ENCODE data around the gene ESYT3. TPM values are rescaled to one million over a fixed set of nuclear protein-coding genes. Genes with fewer than 3 reads are reported as not detected.
A peak's percentile ranks its signal among the peaks of the same experiment; 100 is the strongest.
"Not testable (repeated sequence)": the region's sequence is repeated elsewhere in the genome, so short reads cannot be mapped to it uniquely, and the experiment has no call there.

Gene ESYT3
- total RNA-seq, 1 donor from 2014 or later: 1.1 TPM

- FAIRE-seq (no peak), DNase-seq (ENCODE audit: low read depth) (no peak)
- H3K4me3 ChIP-seq (ENCODE audit: low read depth, low read length): no peak overlapping the region
- no peaks in the 10 kb centered on the region for H3K27me3 ChIP-seq (ENCODE audit: control insufficient read depth, insufficient read depth, low read length)
- H3K36me3 ChIP-seq (ENCODE audit: control insufficient read depth, insufficient read depth, low read length): no peaks in the 10 kb centered on the region
- TF ChIP-seq CTCF (IDR thresholded peaks at IDR 0.05; ENCODE audit: insufficient read depth, low read length, severe bottlenecking): no peak
These were observed 39.0 kb downstream of the ESYT3 start for GRCh38 chr3:138473391-138473790.

GRCh38 chr3:138474163-138474562, 39.7 kb downstream of the ESYT3 start:
- Histone ChIP-seq H3K4me3 (ENCODE audit: low read depth, low read length) (no peak overlapping the region), H3K27me3 (ENCODE audit: control insufficient read depth, insufficient read depth, low read length) (no peaks in the 10 kb centered on the region), H3K36me3 (ENCODE audit: control insufficient read depth, insufficient read depth, low read length) (no peaks in the 10 kb centered on the region)
- FAIRE-seq: no peak
- no peak for TF ChIP-seq CTCF (IDR thresholded peaks at IDR 0.05; ENCODE audit: insufficient read depth, low read length, severe bottlenecking)
- no peak for DNase-seq (ENCODE audit: low read depth)

- DNase-seq (ENCODE audit: low read depth) (no peak), FAIRE-seq (no peak)
- H3K36me3 ChIP-seq (ENCODE audit: control insufficient read depth, insufficient read depth, low read length): no peaks in the 10 kb centered on the region
- H3K4me3 ChIP-seq (ENCODE audit: low read depth, low read length): no peak overlapping the region
- no peak for TF ChIP-seq CTCF (IDR thresholded peaks at IDR 0.05; ENCODE audit: insufficient read depth, low read length, severe bottlenecking)
- no peaks in the 10 kb centered on the region for H3K27me3 ChIP-seq (ENCODE audit: control insufficient read depth, insufficient read depth, low read length)
These were observed 42.1 kb downstream of the ESYT3 start for GRCh38 chr3:138476526-138476925.

- FAIRE-seq (no peak), DNase-seq (ENCODE audit: low read depth) (no peak)
- Histone ChIP-seq H3K4me3 (ENCODE audit: low read depth, low read length) (no peak overlapping the region), H3K27me3 (ENCODE audit: control insufficient read depth, insufficient read depth, low read length) (no peaks in the 10 kb centered on the region), H3K36me3 (ENCODE audit: control insufficient read depth, insufficient read depth, low read length) (no peaks in the 10 kb centered on the region)
- no peak for TF ChIP-seq CTCF (IDR thresholded peaks at IDR 0.05; ENCODE audit: insufficient read depth, low read length, severe bottlenecking)
These were observed 42.7 kb downstream of the ESYT3 start for GRCh38 chr3:138477120-138477519.

- no peak for FAIRE-seq
- Histone ChIP-seq H3K36me3 (ENCODE audit: control insufficient read depth, insufficient read depth, low read length) (no peaks in the 10 kb centered on the region), H3K4me3 (ENCODE audit: low read depth, low read length) (no peak overlapping the region), H3K27me3 (ENCODE audit: control insufficient read depth, insufficient read depth, low read length) (no peaks in the 10 kb centered on the region)
- peak; percentile 33 for DNase-seq (ENCODE audit: low read depth)
- TF ChIP-seq CTCF (IDR thresholded peaks at IDR 0.05; ENCODE audit: insufficient read depth, low read length, severe bottlenecking): no peak
These were observed 43.4 kb downstream of the ESYT3 start for GRCh38 chr3:138477801-138478200.

GRCh38 chr3:138479438-138479863, 45.0 kb downstream of the ESYT3 start:
- Histone ChIP-seq H3K36me3 (ENCODE audit: control insufficient read depth, insufficient read depth, low read length) (no peaks in the 10 kb centered on the region), H3K4me3 (ENCODE audit: low read depth, low read length) (no peak overlapping the region), H3K27me3 (ENCODE audit: control insufficient read depth, insufficient read depth, low read length) (no peaks in the 10 kb centered on the region)
- FAIRE-seq (no peak), DNase-seq (ENCODE audit: low read depth) (peak; percentile 42)
- TF ChIP-seq CTCF (IDR thresholded peaks at IDR 0.05; ENCODE audit: insufficient read depth, low read length, severe bottlenecking): peak; percentile 73

- H3K4me3 ChIP-seq (ENCODE audit: low read depth, low read length); DNase-seq (ENCODE audit: low read depth); H3K36me3 ChIP-seq (ENCODE audit: control insufficient read depth, insufficient read depth, low read length); H3K27me3 ChIP-seq (ENCODE audit: control insufficient read depth, insufficient read depth, low read length); FAIRE-seq: not testable (repeated sequence)
These were observed 50.3 kb downstream of the ESYT3 start for GRCh38 chr3:138484672-138485071.

- H3K36me3 ChIP-seq (ENCODE audit: control insufficient read depth, insufficient read depth, low read length); H3K4me3 ChIP-seq (ENCODE audit: low read depth, low read length); FAIRE-seq; H3K27me3 ChIP-seq (ENCODE audit: control insufficient read depth, insufficient read depth, low read length); DNase-seq (ENCODE audit: low read depth): not testable (repeated sequence)
These were observed 52.2 kb downstream of the ESYT3 start for GRCh38 chr3:138486580-138486979.

Data from bronchial epithelial cell (primary cell).